GM13977 (cell line): Measurements from ENCODE around the gene ARHGAP10.

Experiments used
- DNase-seq: peaks from one replicate; pipeline ENCODE4 v3.0.0; 2012; ENCODE audit warnings: low spot score
- CTCF ChIP-seq: IDR thresholded peaks from 2 replicates; pipeline ENCODE4 v1.5.1; 2012; ENCODE audit warnings: mild to moderate bottlenecking, control low read depth; ENCODE audit not compliant: insufficient read depth; ENCODE audit errors: extremely low read depth, missing control alignments
- in situ Hi-C: fragments of 300-500 bp; cut with MboI; formaldehyde crosslinking; loops from one replicate; pipeline ENCODE4 v1.12.0; 2022; ENCODE audit warnings: low sequenced_read_pairs, low pct_unique_long_range_greater_than_20kb, mixed read lengths, inconsistent platforms; ENCODE audit not compliant: unreplicated experiment

ARHGAP10 gene

DNA sequence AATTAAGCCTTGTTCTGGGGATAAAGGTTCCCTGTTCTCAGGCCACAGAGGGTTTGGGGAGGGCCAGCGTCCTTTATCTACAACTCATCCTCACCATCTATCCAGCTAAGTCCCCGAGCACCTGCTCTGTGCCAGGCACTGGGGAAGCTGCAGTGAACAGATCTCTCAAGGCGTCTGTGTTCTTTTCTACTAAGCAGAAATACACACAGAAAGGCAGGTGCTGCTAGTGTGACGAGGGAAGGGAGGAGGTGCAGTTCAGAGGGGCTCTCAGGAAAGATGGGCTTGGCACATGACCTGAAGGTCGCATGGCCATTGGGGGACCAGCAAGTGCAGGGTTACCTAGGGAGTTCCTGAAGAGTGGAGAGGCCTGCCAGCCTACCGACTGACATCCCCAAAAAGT, 358.1 kb downstream of the ARHGAP10 start:
- in situ Hi-C loops: no loop called here
- DNase-seq: no peak
- no peak for TF ChIP-seq CTCF

DNA sequence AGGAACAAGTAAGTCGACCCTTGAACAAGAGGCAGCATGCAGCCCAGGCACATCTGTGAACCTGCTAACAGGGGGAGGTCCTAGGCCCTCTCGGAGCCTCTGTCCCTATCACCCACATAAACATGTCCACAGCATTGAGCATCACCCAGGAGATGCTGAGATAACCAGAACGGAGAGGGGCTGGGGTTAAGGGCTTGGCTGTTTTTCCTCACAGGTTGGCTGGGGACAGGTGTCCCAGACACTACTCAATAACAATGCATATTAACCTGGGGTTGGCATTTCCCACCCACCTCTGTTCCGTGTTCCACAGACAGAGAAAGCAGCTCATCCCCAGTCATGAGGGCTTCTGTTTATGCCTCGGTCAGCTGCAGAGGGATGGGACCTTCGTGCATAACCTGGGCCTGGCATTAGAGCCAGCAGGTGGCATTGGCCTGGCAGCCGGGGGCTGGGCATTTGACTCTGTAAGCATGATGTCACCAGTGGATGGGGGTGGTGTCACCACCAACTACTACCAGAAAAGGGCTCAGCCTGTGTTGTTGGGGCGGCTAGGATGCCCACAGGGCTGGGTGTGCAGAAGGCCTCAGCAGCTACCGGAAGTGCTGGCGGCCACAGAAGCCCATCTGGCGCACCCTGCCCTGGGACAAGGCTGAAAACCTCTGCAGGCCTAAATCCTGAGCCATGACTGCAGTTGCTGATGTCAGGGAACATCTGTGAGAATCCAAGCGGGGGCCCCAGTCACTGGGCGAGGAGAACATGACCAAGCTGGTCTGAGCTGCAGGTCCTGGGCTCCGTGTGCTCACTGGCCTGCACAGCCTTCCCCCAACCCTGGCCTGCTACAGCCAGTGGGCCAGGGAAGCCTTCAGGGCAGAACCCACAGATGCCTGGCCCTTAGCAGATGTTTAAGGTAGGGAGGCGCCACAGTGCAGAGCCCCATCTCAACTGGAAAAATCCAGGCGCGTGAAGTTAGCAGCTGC, 358.9 kb downstream of the ARHGAP10 start:
- TF ChIP-seq CTCF: no peak
- in situ Hi-C loops: no loop called here
- DNase-seq: no peak

DNA sequence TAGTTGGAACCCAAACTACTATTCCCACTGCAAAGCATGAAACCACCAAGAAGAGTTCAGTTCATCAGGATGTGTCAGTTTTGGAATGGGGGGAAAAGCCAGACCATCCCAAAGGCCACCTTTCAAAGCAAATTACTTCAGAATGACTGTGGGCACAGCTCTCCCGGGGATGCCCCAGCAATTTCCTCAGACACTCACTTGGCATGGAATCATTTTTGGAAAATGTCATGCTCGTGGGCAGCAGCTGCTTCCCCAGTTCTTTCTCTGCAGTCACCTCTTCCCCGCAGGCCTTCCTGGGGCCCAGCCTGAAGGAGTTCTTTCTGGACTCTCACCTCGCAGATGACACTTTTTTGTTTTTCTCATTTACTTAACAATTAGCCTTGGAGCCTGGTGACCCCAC, 360.0 kb downstream of the ARHGAP10 start:
- no peak for TF ChIP-seq CTCF
- in situ Hi-C loops: no loop called here
- DNase-seq: no peak

DNA sequence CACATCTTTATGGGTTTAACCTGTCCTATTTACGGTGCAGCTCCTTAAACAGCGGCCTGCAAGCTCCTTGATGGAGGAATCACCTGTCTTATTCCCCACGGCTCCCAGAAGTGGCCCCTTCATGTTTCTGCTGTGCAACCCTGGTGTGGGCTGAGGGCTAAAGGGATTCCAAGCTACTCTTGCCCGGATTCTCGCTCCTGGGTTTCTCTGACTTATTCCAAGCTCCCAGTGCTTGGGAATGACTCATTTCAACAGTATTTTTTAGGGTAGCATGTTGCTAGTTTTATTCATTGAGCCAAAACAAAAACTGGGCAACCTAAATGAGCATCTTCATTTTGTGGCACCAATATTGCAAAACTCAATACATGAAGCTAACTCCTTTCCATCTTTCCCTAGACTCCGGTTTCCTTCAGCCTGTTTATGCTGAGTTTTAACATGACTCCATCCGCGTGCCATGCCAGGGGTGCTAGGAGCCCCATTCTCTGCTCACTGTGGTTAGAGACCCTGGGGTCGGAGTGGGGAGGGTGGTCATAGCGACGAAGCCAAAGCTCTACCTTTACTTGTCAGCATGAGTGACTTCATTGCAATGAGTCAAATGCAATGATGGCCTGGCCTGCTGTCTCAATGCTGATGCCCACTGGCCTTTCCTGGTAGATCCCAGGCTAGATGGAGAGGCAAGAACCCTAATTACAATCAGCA, 360.6 kb downstream of the ARHGAP10 start:
- in situ Hi-C loops: no loop called here
- TF ChIP-seq CTCF: no peak
- peak; percentile 1 for DNase-seq

DNA sequence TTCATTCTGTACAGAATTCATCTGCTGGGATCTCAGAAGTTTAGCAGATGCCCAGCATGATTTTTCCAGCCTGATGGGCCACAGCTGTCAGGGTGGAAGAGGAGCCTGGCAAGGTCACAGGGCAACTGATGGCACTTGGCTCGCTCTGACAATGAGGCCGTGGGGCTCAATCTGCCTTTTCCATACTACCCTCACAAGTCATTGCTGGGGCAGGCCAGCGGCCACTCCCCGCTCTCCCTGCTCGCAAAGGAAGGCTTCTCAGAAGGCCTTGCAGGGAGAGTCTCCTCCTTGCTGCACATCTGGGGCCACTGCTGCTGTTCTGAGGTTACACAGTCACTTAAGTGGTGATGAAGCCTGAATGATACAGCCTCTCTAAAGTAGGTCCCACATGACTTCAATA, 361.2 kb downstream of the ARHGAP10 start:
- TF ChIP-seq CTCF: no peak
- in situ Hi-C loops: no loop called here
- DNase-seq: peak; percentile 3

GRCh38 chr4:148094149-148094548, 362.3 kb downstream of the ARHGAP10 start:
- TF ChIP-seq CTCF: no peak
- DNase-seq: no peak
- in situ Hi-C loops: no loop called here
